ENCODE measurements around the gene LINGO3.

The LINGO3 gene

GRCh38 chr19:2274931-2275535 lies 32.9 kb downstream of the LINGO3 start (continued):
- TF ChIP-seq ZBTB8A (tag by site-specific recombination; IDR thresholded peaks at IDR 0.05) (0 out of 2 replicates have a peak, but pooled peaks have one; percentile 28), ZNF777 (tag by site-specific recombination; IDR thresholded peaks at IDR 0.05; ENCODE audit: borderline replicate concordance) (no peak), ZFP3 (tag by site-specific recombination; IDR thresholded peaks at IDR 0.05; ENCODE audit: low read depth) (no peak), ZSCAN18 (tag by site-specific recombination; IDR thresholded peaks at IDR 0.05) (no peak), ZNF175 (tag by site-specific recombination; IDR thresholded peaks at IDR 0.05) (no peak), MEIS1 (CRISPR knock-in tag; IDR thresholded peaks at IDR 0.05; ENCODE audit: borderline replicate concordance) (no peak), ZNF670 (tag by site-specific recombination; IDR thresholded peaks at IDR 0.05; ENCODE audit: low read depth) (no peak), ZNF629 (tag by site-specific recombination; IDR thresholded peaks at IDR 0.05) (peak; percentile 26; the same call in 1 of the 2 replicates), ZNF521 (tag by site-specific recombination; IDR thresholded peaks at IDR 0.05) (no peak), ZFHX2 (tag by site-specific recombination; conservative IDR thresholded peaks at IDR 0.05) (peak; percentile 39), ZNF529 (tag by site-specific recombination; IDR thresholded peaks at IDR 0.05; ENCODE audit: insufficient replicate concordance) (no peak), ZNF548 (tag by site-specific recombination; IDR thresholded peaks at IDR 0.05) (no peak), ZSCAN16 (tag by site-specific recombination; IDR thresholded peaks at IDR 0.05) (no peak), ZNF292 (tag by site-specific recombination; IDR thresholded peaks at IDR 0.05; ENCODE audit: borderline replicate concordance, low read depth) (no peak), RBAK (tag by site-specific recombination; IDR thresholded peaks at IDR 0.05) (no peak)

- ChIA-PET POLR2A (interaction anchor here (0.6 to 1.4 kb wide), 5 partner anchors 25 to 646 kb away, joined by 3 to 9 read pairs (median 4); partner anchors contain the start of gene PLEKHJ1), CTCF (interaction anchor here (0.5 to 4.3 kb wide), 26 partner anchors 11 to 383 kb away, joined by 3 to 25 read pairs (median 4); partner anchors contain the start of genes LMNB2, LSM7 and SPPL2B)
- peak overlapping the region; percentile 98 for H3K27ac ChIP-seq (ENCODE audit: extremely low read depth, low read depth, low read length)
- H3K36me3 ChIP-seq (ENCODE audit: control insufficient read depth in 2 of 2, insufficient read depth in 1 of 2, low read length in 2 of 2), result peaks cover 6 to 32% of the 10 kb centered on the region in 2 experiments; a peak in 2 of 3 replicates
- H3K4me1 ChIP-seq (ENCODE audit: control insufficient read depth, insufficient read depth, low read length), result 0 out of 2 replicates have a peak, but pooled peaks cover 2% of the 10 kb centered on the region
- H3K9me3 ChIP-seq (ENCODE audit: control insufficient read depth, insufficient read depth, low read depth, low read length), result no peaks in the 10 kb centered on the region
- no peak overlapping the region for H3K4me3 ChIP-seq (ENCODE audit: low read depth, low read length)
- TF ChIP-seq ZSCAN4 (tag by site-specific recombination; IDR thresholded peaks at IDR 0.05), result no peak
- TF ChIP-seq TCF7L2 (IDR thresholded peaks at IDR 0.05; ENCODE audit: borderline replicate concordance, low read depth, low read length), result no peak
- TF ChIP-seq OSR2 (tag by site-specific recombination; IDR thresholded peaks at IDR 0.05), result no peak
- 0 out of 2 replicates have a peak, but pooled peaks have one; percentile 1 for TF ChIP-seq EGR2 (tag by site-specific recombination; IDR thresholded peaks at IDR 0.05; ENCODE audit: low read depth)
- TF ChIP-seq ZNF837 (tag by site-specific recombination; IDR thresholded peaks at IDR 0.05), result no peak
- 0 out of 2 replicates have a peak, but pooled peaks have one; percentile 21 for TF ChIP-seq BCL11A (tag by site-specific recombination; IDR thresholded peaks at IDR 0.05; ENCODE audit: low read depth)
- peak; percentile 32; the same call in 1 of the 2 replicates for TF ChIP-seq KLF1 (tag by site-specific recombination; IDR thresholded peaks at IDR 0.05)
- TF ChIP-seq ZSCAN30 (tag by site-specific recombination; IDR thresholded peaks at IDR 0.05), result peak; percentile 42; the same call in 1 of the 2 replicates
- no peak for TF ChIP-seq ZBTB48 (tag by site-specific recombination; IDR thresholded peaks at IDR 0.05)
- TF ChIP-seq YY2 (tag by site-specific recombination; IDR thresholded peaks at IDR 0.05), result no peak
- 0 out of 2 replicates have a peak, but pooled peaks have one; percentile 21 for TF ChIP-seq KLF7 (tag by site-specific recombination; IDR thresholded peaks at IDR 0.05; ENCODE audit: borderline replicate concordance)
- TF ChIP-seq ZNF449 (tag by site-specific recombination; IDR thresholded peaks at IDR 0.05), result no peak
- no peak for TF ChIP-seq ZNF138 (tag by site-specific recombination; IDR thresholded peaks at IDR 0.05; ENCODE audit: borderline replicate concordance)
- peak; percentile 99 for TF ChIP-seq ZNF664 (tag by site-specific recombination; IDR thresholded peaks at IDR 0.05)
- no peak for TF ChIP-seq KLF10 (tag by site-specific recombination; IDR thresholded peaks at IDR 0.05)
- TF ChIP-seq SP7 (tag by site-specific recombination; IDR thresholded peaks at IDR 0.05), result no peak
- TF ChIP-seq ZNF335 (tag by site-specific recombination; conservative IDR thresholded peaks at IDR 0.05), result no peak
- TF ChIP-seq ZNF19 (tag by site-specific recombination; IDR thresholded peaks at IDR 0.05; ENCODE audit: low read depth), result no peak
- no peak for TF ChIP-seq OVOL3 (tag by site-specific recombination; IDR thresholded peaks at IDR 0.05)
Observed at GRCh38 chr19:2274185-2274711, 33.7 kb downstream of the LINGO3 start.
